Uterus (tissue), 2 donors: ENCODE data around the gene CFAP126.

Source experiments
- POLR2A ChIP-seq, 2 donors: fragments of 450-650 bp; IDR thresholded peaks; one replicate each; pipeline ENCODE4 v1.6.1; 2016; ENCODE audit warnings: antibody characterized with exemption in 2 of 2, mild to moderate bottlenecking in 1 of 2, moderate library complexity in 1 of 2
- TF ChIP-seq, protein P1 (sequence below), 4 experiments: fragments of 200-600 bp in 2 of 4; fragments of 450-650 bp in 2 of 4; sonication (generic) in 2 of 4; IDR thresholded peaks; one replicate each; pipeline ENCODE4 v1.5.1; 2016 to 2019; ENCODE audit warnings: antibody characterized with exemption in 4 of 4, mild to moderate bottlenecking in 2 of 4, moderate library complexity in 1 of 4

DNA sequence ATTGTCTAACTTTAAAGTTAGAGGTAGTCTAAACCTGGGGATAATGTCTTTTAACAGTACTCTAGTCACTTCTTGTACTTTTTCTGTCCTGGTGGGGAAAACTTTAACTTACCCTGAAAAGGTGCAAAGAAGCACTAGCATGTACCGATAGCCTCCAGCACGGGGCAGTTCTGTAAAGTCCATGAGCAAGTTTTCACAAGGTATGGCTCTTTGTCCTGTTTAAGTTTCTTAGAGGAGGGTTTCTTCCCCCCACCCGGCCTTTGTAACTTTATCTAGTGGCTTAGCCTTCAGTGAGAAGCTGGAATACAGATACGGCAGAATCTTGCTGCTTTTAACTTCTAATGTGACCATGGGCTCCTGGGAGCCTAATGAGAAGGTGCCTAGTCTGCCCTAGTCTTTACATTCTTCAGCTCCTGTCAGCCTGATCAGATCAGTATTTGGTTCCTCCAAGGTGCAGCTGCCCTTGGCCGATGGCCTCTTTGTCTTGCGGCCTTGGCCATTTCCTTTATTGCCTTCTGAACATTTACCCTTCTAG, 39.8 kb upstream of the CFAP126 start:
- TF ChIP-seq, protein P1, sequence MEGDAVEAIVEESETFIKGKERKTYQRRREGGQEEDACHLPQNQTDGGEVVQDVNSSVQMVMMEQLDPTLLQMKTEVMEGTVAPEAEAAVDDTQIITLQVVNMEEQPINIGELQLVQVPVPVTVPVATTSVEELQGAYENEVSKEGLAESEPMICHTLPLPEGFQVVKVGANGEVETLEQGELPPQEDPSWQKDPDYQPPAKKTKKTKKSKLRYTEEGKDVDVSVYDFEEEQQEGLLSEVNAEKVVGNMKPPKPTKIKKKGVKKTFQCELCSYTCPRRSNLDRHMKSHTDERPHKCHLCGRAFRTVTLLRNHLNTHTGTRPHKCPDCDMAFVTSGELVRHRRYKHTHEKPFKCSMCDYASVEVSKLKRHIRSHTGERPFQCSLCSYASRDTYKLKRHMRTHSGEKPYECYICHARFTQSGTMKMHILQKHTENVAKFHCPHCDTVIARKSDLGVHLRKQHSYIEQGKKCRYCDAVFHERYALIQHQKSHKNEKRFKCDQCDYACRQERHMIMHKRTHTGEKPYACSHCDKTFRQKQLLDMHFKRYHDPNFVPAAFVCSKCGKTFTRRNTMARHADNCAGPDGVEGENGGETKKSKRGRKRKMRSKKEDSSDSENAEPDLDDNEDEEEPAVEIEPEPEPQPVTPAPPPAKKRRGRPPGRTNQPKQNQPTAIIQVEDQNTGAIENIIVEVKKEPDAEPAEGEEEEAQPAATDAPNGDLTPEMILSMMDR (IDR thresholded peaks at IDR 0.05), result no peak
- TF ChIP-seq POLR2A (IDR thresholded peaks at IDR 0.05), result no peak
